H1 (cell line): ENCODE measurements around the gene ESYT2. TPM values are rescaled to one million over a fixed set of nuclear protein-coding genes. Genes with fewer than 3 reads are reported as not detected.

ENCODE experiments used
- CTCF ChIA-PET: fragments of 300-600 bp; sonication (Branson Sonifier 250); formaldehyde crosslinking; loops from one replicate; lab custom pipeline; 2021; ENCODE audit not compliant: partially characterized antibody; lab: Charles Lee
- POLR2A ChIA-PET: fragments of 300-600 bp; sonication (Branson Sonifier 250); formaldehyde crosslinking; loops from one replicate; lab custom pipeline; 2021; ENCODE audit warnings: inconsistent platforms; ENCODE audit not compliant: partially characterized antibody; lab: Charles Lee
- DNase-seq, 2 experiments: peaks; one replicate each; pipeline versions ENCODE4 v3.0.0 to v3.0.0-alpha.2; 2010 to 2022; ENCODE audit warnings: low spot score in 2 of 2, low read depth in 1 of 2, mixed read lengths in 1 of 2
- FAIRE-seq: peaks from 2 replicates; lab custom pipeline; 2011; peaks lifted over from hg19 to GRCh38; lab: Jason Lieb, UNC
- H2AFZ ChIP-seq: 2 replicates; pipeline ENCODE4 v1.8.1; 2012; ENCODE audit warnings: low read length, inconsistent platforms
- H2AK5ac ChIP-seq: 2 replicates; pipeline ENCODE4 v1.6.1; 2013; ENCODE audit warnings: low read depth, low read length
- H2BK120ac ChIP-seq: replicated peaks from 2 replicates; pipeline ENCODE3; 2013; ENCODE audit warnings: low read depth, low read length, inconsistent platforms
- H2BK12ac ChIP-seq: 2 replicates; pipeline ENCODE4 v1.6.1; 2013; ENCODE audit warnings: low read depth, low read length
- H2BK15ac ChIP-seq: 2 replicates; pipeline ENCODE4 v1.6.1; 2013; ENCODE audit warnings: low read length
- H2BK20ac ChIP-seq: 2 replicates; pipeline ENCODE4 v1.6.1; 2013; ENCODE audit warnings: low read length
- H2BK5ac ChIP-seq: 2 replicates; pipeline ENCODE4 v1.6.1; 2013; ENCODE audit warnings: low read depth, low read length
- H3K14ac ChIP-seq: 2 replicates; pipeline ENCODE4 v1.6.1; 2013; ENCODE audit warnings: inconsistent platforms; ENCODE audit not compliant: insufficient read length
- H3K18ac ChIP-seq: 2 replicates; pipeline ENCODE4 v1.6.1; 2013; ENCODE audit warnings: low read length; ENCODE audit errors: extremely low read depth
- H3K23ac ChIP-seq: 2 replicates; pipeline ENCODE4 v1.6.1; 2013; ENCODE audit warnings: inconsistent platforms; ENCODE audit not compliant: insufficient read length
- H3K23me2 ChIP-seq: 2 replicates; pipeline ENCODE4 v1.6.1; 2013; ENCODE audit warnings: low read depth, low read length
- H3K27ac ChIP-seq: 2 replicates; pipeline ENCODE4 v1.6.1; 2011; ENCODE audit warnings: low read depth, low read length, inconsistent platforms
- H3K27me3 ChIP-seq, 4 experiments: replicated peaks in 1 of 4; 1 replicate in 1 of 4; 2 replicates in 3 of 4; pipeline versions ENCODE4 v1.6.1 to v1.8.1; 2011 to 2013; ENCODE audit warnings: low read length in 3 of 4, mild to moderate bottlenecking in 3 of 4, inconsistent platforms in 2 of 4, mixed read lengths in 2 of 4, moderate library complexity in 1 of 4; ENCODE audit not compliant: control insufficient read depth in 3 of 4, insufficient read depth in 3 of 4; ENCODE audit errors: extremely low read depth in 1 of 4
- H3K36me3 ChIP-seq, 4 experiments: 2 replicates each; pipeline versions ENCODE4 v1.6.1 to v1.8.1; 2011 to 2013; ENCODE audit warnings: mild to moderate bottlenecking in 4 of 4, low read length in 3 of 4, moderate library complexity in 2 of 4, control low read depth in 1 of 4, inconsistent platforms in 1 of 4; ENCODE audit not compliant: insufficient read depth in 4 of 4, control insufficient read depth in 2 of 4
- H3K4ac ChIP-seq: replicated peaks from 2 replicates; pipeline ENCODE3; 2013; ENCODE audit warnings: low read length, low read depth, mixed read lengths, inconsistent platforms; ENCODE audit not compliant: insufficient read length
- H3K4me1 ChIP-seq, 4 experiments: replicated peaks in 1 of 4; 1 replicate in 1 of 4; 2 replicates in 3 of 4; pipeline versions ENCODE4 v1.6.1 to v1.8.1; 2011 to 2013; ENCODE audit warnings: low read length in 3 of 4, inconsistent platforms in 2 of 4, mixed read lengths in 1 of 4; ENCODE audit not compliant: insufficient read depth in 4 of 4, control insufficient read depth in 3 of 4
- H3K4me2 ChIP-seq, 2 experiments: 2 replicates each; pipeline versions ENCODE4 v1.6.1 to v1.8.1; 2011 to 2013; ENCODE audit warnings: low read depth in 2 of 2, low read length in 2 of 2, control low read depth in 1 of 2, inconsistent platforms in 1 of 2, mild to moderate bottlenecking in 1 of 2; ENCODE audit not compliant: insufficient read depth in 1 of 2
- H3K4me3 ChIP-seq, 4 experiments: fragments of 200-600, 300-600 bp in 1 of 4; sonication (generic), shearing (Covaris generic), sonication (Bioruptor Twin) in 1 of 4; 2 replicates each; pipeline versions ENCODE4 v1.5.1 to v1.8.1; 2011 to 2016; ENCODE audit warnings: low read length in 4 of 4, low read depth in 3 of 4, control low read depth in 2 of 4, inconsistent platforms in 2 of 4, mild to moderate bottlenecking in 2 of 4, mixed read lengths in 1 of 4, moderate library complexity in 1 of 4; ENCODE audit not compliant: insufficient read depth in 2 of 4; ENCODE audit errors: extremely low read depth in 1 of 4
- H3K56ac ChIP-seq: replicated peaks from 2 replicates; pipeline ENCODE3; 2013; ENCODE audit warnings: low read depth, mild to moderate bottlenecking, mixed read lengths, low read length, inconsistent platforms; ENCODE audit not compliant: insufficient read length
- H3K79me1 ChIP-seq: 2 replicates; pipeline ENCODE4 v1.6.1; 2013; ENCODE audit warnings: low read depth, low read length, control low read depth
- H3K79me2 ChIP-seq, 2 experiments: 2 replicates each; pipeline versions ENCODE4 v1.6.1 to v1.8.1; 2012 to 2013; ENCODE audit warnings: low read length in 2 of 2, mild to moderate bottlenecking in 2 of 2, inconsistent platforms in 1 of 2; ENCODE audit not compliant: insufficient read depth in 2 of 2, control insufficient read depth in 1 of 2
- H3K9ac ChIP-seq, 4 experiments: replicated peaks in 1 of 4; 1 replicate in 1 of 4; 2 replicates in 3 of 4; pipeline versions ENCODE4 v1.6.1 to v1.8.1; 2011 to 2013; ENCODE audit warnings: low read depth in 3 of 4, low read length in 3 of 4, control low read depth in 2 of 4, mild to moderate bottlenecking in 2 of 4, moderate library complexity in 2 of 4, inconsistent platforms in 1 of 4; ENCODE audit errors: extremely low read depth in 1 of 4
- H3K9me3 ChIP-seq, 2 experiments: 2 replicates each; pipeline versions ENCODE4 v1.6.1 to v1.8.1; 2012 to 2013; ENCODE audit warnings: mild to moderate bottlenecking in 2 of 2, moderate library complexity in 2 of 2, control low read depth in 1 of 2, inconsistent platforms in 1 of 2, low read depth in 1 of 2, low read length in 1 of 2, mixed read lengths in 1 of 2; ENCODE audit not compliant: insufficient read depth in 2 of 2
- H4K20me1 ChIP-seq, 2 experiments: replicated peaks in 1 of 2; 2 replicates each; pipeline versions ENCODE3 to v1.8.1; 2011 to 2013; ENCODE audit warnings: inconsistent platforms in 2 of 2, low read length in 2 of 2, mild to moderate bottlenecking in 1 of 2; ENCODE audit not compliant: insufficient read depth in 2 of 2, control insufficient read depth in 1 of 2
- H4K5ac ChIP-seq: 2 replicates; pipeline ENCODE4 v1.6.1; 2013; ENCODE audit warnings: low read length, low read depth, mixed read lengths, inconsistent platforms; ENCODE audit not compliant: insufficient read length
- H4K8ac ChIP-seq: 2 replicates; pipeline ENCODE4 v1.8.0; 2013; ENCODE audit warnings: mild to moderate bottlenecking, moderate library complexity, low read length, inconsistent platforms; ENCODE audit not compliant: insufficient read depth; ENCODE audit errors: extremely low read depth
- H4K91ac ChIP-seq: replicated peaks from 2 replicates; pipeline ENCODE3; 2013; ENCODE audit warnings: low read length, mixed read lengths, inconsistent platforms; ENCODE audit not compliant: insufficient read length
- BRCA1 ChIP-seq: IDR thresholded peaks from 2 replicates; pipeline ENCODE4 v1.6.1; 2012; ENCODE audit warnings: low read depth, low read length, improper control_type of control experiment
- CHD1 ChIP-seq: IDR thresholded peaks from 2 replicates; pipeline ENCODE4 v1.6.1; 2012; ENCODE audit warnings: low read depth, low read length, improper control_type of control experiment
- WGBS, 2 experiments: shearing (Covaris generic) in 1 of 2; methylation state at CpG; one replicate each; pipeline versions ENCODE4 v1.1.6 to v1.1.7; 2013 to 2015; ENCODE audit warnings: low lambda C conversion rate in 2 of 2, mixed read lengths in 2 of 2, inconsistent platforms in 1 of 2, low coverage in 1 of 2, missing lambda C conversion rate in 1 of 2; ENCODE audit not compliant: insufficient replicate concordance in 2 of 2, insufficient coverage in 1 of 2, insufficient read length in 1 of 2; ENCODE audit errors: extremely low coverage in 1 of 2, missing lambda C conversion rate in 1 of 2; 5-methylcytosine and 5-hydroxymethylcytosine counted together
- polyA plus RNA-seq, 7 experiments: library from polyadenylated mRNA; depleted of rRNA in 3 of 7; stranded (reverse) in 5 of 7; unstranded in 2 of 7; fragments of >200 nt in 5 of 7; fragments of 200-250 nt in 2 of 7; gene quantifications; 1 replicate in 5 of 7; 2 replicates in 1 of 7; 4 replicates in 1 of 7; pipeline versions ENCODE4 v1.2.1 to v1.2.3, GENCODE V29; 2011 to 2013; ENCODE audit warnings: missing spikeins in 2 of 7, mixed read lengths in 2 of 7
- total RNA-seq: library from RNA; stranded (reverse); fragmentation: NEBNext Ultra II Directional; extraction: Animal tissue kit (Norgen Biotek cat#: 25700); gene quantifications from 2 replicates; pipeline ENCODE4 v1.2.1, GENCODE V29; 2021

The ESYT2 gene
- total and polyA plus RNA-seq, 2 of the 8 experiments (the other 6 are each of a cell fraction or from before 2014, with no cell fraction given): 27.0 to 37.5 TPM

DNA sequence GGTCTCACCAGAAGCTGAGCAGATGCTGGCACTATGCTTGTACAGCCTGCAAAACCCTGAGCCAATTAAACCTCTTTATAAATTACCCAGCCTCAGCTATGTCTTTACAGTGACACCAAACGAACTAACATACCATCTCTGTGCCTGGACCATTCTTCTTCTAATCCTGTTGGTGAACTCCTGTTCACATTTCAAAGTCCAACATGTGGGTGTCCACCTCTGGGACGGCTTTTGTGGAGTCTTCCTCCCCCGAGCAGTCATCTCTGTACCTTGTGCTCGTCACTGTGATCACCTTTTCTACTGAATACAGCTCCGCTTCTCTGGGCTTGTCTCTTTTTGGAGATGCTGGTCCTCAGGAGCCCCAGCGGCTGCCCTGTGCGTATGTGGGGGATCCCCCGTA is 7.4 kb upstream of the ESYT2 start:
- ChIA-PET CTCF (no interaction called here), POLR2A (interaction anchor here (1.2 kb wide), 1 partner anchor 10 kb away, joined by 4 read pairs; no protein-coding TSS in a partner anchor)
- Histone ChIP-seq H3K36me3 (no peaks in the 10 kb centered on the region), H3K56ac (no peak overlapping the region), H4K5ac (no peak overlapping the region), H3K9ac (no peak overlapping the region), H3K27me3 (no peaks in the 10 kb centered on the region), H3K18ac (no peak overlapping the region), H2BK20ac (no peak overlapping the region), H3K9me3 (no peaks in the 10 kb centered on the region), H2BK15ac (no peak overlapping the region), H4K20me1 (no peaks in the 10 kb centered on the region), H3K4ac (no peak overlapping the region), H3K23ac (no peak overlapping the region), H3K79me2 (no peaks in the 10 kb centered on the region), H3K4me3 (no peak overlapping the region), H3K27ac (no peak overlapping the region), H3K23me2 (no peaks in the 10 kb centered on the region; the same call in 1 of the 2 replicates), H4K8ac (no peak overlapping the region), H2AFZ (no peak overlapping the region), H3K4me1 (peaks cover 0 to 2% (median under 1%) of the 10 kb centered on the region in 4 experiments; a peak in 3 of 7 replicates), H3K14ac (no peak overlapping the region), H2BK12ac (no peak overlapping the region), H4K91ac (no peak overlapping the region), H2BK120ac (no peak overlapping the region), H2BK5ac (no peak overlapping the region), H3K79me1 (no peaks in the 10 kb centered on the region), H2AK5ac (no peak overlapping the region), H3K4me2 (no peak overlapping the region)
- 88% methylated on average over 8 of the region's 8 CpGs; no CpG with 5 or more reads in 1 of the 2 experiments for WGBS, 2 experiments
- DNase-seq (no peak), FAIRE-seq (no peak)
- TF ChIP-seq BRCA1 (no peak), CHD1 (no peak)
